Activated naive CD8-positive, alpha-beta T cell treated with anti-CD3 and anti-CD28 coated beads for 36 hours (primary cell): Measurements from ENCODE around the gene SDK1. TPM values are rescaled to one million over a fixed set of nuclear protein-coding genes. Genes with fewer than 3 reads are reported as not detected.

ENCODE experiments used
- DNase-seq: peaks from one replicate; pipeline ENCODE4 v3.0.0; 2021
- H3K27ac Mint-ChIP-seq: one replicate; pipeline ENCODE4 v1.8.0; 2022; ENCODE audit warnings: mild to moderate bottlenecking, moderate library complexity, mixed read lengths
- H3K27me3 Mint-ChIP-seq: one replicate; pipeline ENCODE4 v1.8.0; 2022; ENCODE audit warnings: mild to moderate bottlenecking, mixed read lengths
- H3K36me3 Mint-ChIP-seq: one replicate; pipeline ENCODE4 v1.8.0; 2021; ENCODE audit warnings: mild to moderate bottlenecking, mixed read lengths
- H3K4me1 Mint-ChIP-seq: one replicate; pipeline ENCODE4 v1.8.0; 2021; ENCODE audit warnings: mixed read lengths
- H3K4me3 Mint-ChIP-seq: one replicate; pipeline ENCODE4 v1.8.0; 2022; ENCODE audit warnings: mild to moderate bottlenecking, moderate library complexity, mixed read lengths
- H3K9me3 Mint-ChIP-seq: one replicate; pipeline ENCODE4 v1.8.0; 2022; ENCODE audit warnings: mixed read lengths
- total RNA-seq, 2 experiments: library from RNA; stranded (reverse); gene quantifications; one replicate each; pipeline ENCODE4 v1.2.3, GENCODE V29; 2021

SDK1 gene
- total RNA-seq, 2 experiments from 2014 or later: 0.49 to 0.54 TPM

GRCh38 chr7:4139656-4140625, 838.9 kb downstream of the SDK1 start:
- no peak overlapping the region for H3K27ac Mint-ChIP-seq
- peaks cover 11% of the 10 kb centered on the region for H3K27me3 Mint-ChIP-seq
- DNase-seq: no peak
- H3K36me3 Mint-ChIP-seq: no peaks in the 10 kb centered on the region
- H3K4me1 Mint-ChIP-seq: peaks cover 5% of the 10 kb centered on the region
- no peaks in the 10 kb centered on the region for H3K9me3 Mint-ChIP-seq
- H3K4me3 Mint-ChIP-seq: no peak overlapping the region

GRCh38 chr7:4140933-4141332, 839.9 kb downstream of the SDK1 start:
- no peaks in the 10 kb centered on the region for H3K36me3 Mint-ChIP-seq
- H3K4me3 Mint-ChIP-seq: no peak overlapping the region
- DNase-seq: no peak
- H3K27me3 Mint-ChIP-seq: peaks cover 17% of the 10 kb centered on the region
- H3K4me1 Mint-ChIP-seq: peaks cover 6% of the 10 kb centered on the region
- no peak overlapping the region for H3K27ac Mint-ChIP-seq
- no peaks in the 10 kb centered on the region for H3K9me3 Mint-ChIP-seq

GRCh38 chr7:4143006-4143405, 842.0 kb downstream of the SDK1 start:
- Mint-ChIP-seq H3K9me3 (no peaks in the 10 kb centered on the region), H3K4me3 (no peak overlapping the region)

GRCh38 chr7:4143511-4144171, 842.6 kb downstream of the SDK1 start:
- Mint-ChIP-seq H3K27ac (no peak overlapping the region), H3K4me1 (peaks cover 6% of the 10 kb centered on the region), H3K27me3 (peaks cover 14% of the 10 kb centered on the region), H3K9me3 (no peaks in the 10 kb centered on the region), H3K4me3 (no peak overlapping the region), H3K36me3 (no peaks in the 10 kb centered on the region)
- no peak for DNase-seq

More at GRCh38 chr7:4143006-4143405, 842.0 kb downstream of the SDK1 start:
- Mint-ChIP-seq H3K27me3 (peaks cover 14% of the 10 kb centered on the region), H3K4me1 (peaks cover 6% of the 10 kb centered on the region), H3K36me3 (no peaks in the 10 kb centered on the region), H3K27ac (no peak overlapping the region)
- no peak for DNase-seq

- H3K4me1 Mint-ChIP-seq: peaks cover 6% of the 10 kb centered on the region
- H3K36me3 Mint-ChIP-seq: no peaks in the 10 kb centered on the region
- no peak overlapping the region for H3K27ac Mint-ChIP-seq
- peaks cover 14% of the 10 kb centered on the region for H3K27me3 Mint-ChIP-seq
- H3K9me3 Mint-ChIP-seq: no peaks in the 10 kb centered on the region
- DNase-seq: no peak
- peak overlapping the region; percentile 46 for H3K4me3 Mint-ChIP-seq
Observed at GRCh38 chr7:4144172-4144701, 843.2 kb downstream of the SDK1 start.

- no peak overlapping the region for H3K27ac Mint-ChIP-seq
- H3K4me3 Mint-ChIP-seq: peak overlapping the region; percentile 46
Observed at GRCh38 chr7:4144811-4145510, 843.9 kb downstream of the SDK1 start.

GRCh38 chr7:4145576-4145975, 844.5 kb downstream of the SDK1 start:
- no peak overlapping the region for H3K4me3 Mint-ChIP-seq
- H3K4me1 Mint-ChIP-seq: peaks cover 6% of the 10 kb centered on the region
- peaks cover 14% of the 10 kb centered on the region for H3K27me3 Mint-ChIP-seq
- no peaks in the 10 kb centered on the region for H3K36me3 Mint-ChIP-seq
- DNase-seq: no peak
- H3K27ac Mint-ChIP-seq: no peak overlapping the region
- no peaks in the 10 kb centered on the region for H3K9me3 Mint-ChIP-seq

More at GRCh38 chr7:4144811-4145510, 843.9 kb downstream of the SDK1 start:
- H3K4me1 Mint-ChIP-seq: peaks cover 6% of the 10 kb centered on the region
- H3K27me3 Mint-ChIP-seq: peaks cover 14% of the 10 kb centered on the region
- no peaks in the 10 kb centered on the region for H3K9me3 Mint-ChIP-seq
- H3K36me3 Mint-ChIP-seq: no peaks in the 10 kb centered on the region
- peak; percentile 6 for DNase-seq

- H3K27ac Mint-ChIP-seq: no peak overlapping the region
- H3K36me3 Mint-ChIP-seq: no peaks in the 10 kb centered on the region
- no peak overlapping the region for H3K4me3 Mint-ChIP-seq
- DNase-seq: no peak
- peaks cover 14% of the 10 kb centered on the region for H3K27me3 Mint-ChIP-seq
- H3K9me3 Mint-ChIP-seq: no peaks in the 10 kb centered on the region
- peaks cover 6% of the 10 kb centered on the region for H3K4me1 Mint-ChIP-seq
Observed at GRCh38 chr7:4147926-4148620, 847.0 kb downstream of the SDK1 start.

- H3K27me3 Mint-ChIP-seq: peaks cover 13% of the 10 kb centered on the region
- H3K27ac Mint-ChIP-seq: no peak overlapping the region
- H3K4me1 Mint-ChIP-seq: peaks cover 6% of the 10 kb centered on the region
- H3K9me3 Mint-ChIP-seq: no peaks in the 10 kb centered on the region
- no peaks in the 10 kb centered on the region for H3K36me3 Mint-ChIP-seq
- no peak for DNase-seq
- H3K4me3 Mint-ChIP-seq: no peak overlapping the region
Observed at GRCh38 chr7:4149236-4149635, 848.2 kb downstream of the SDK1 start.

- Mint-ChIP-seq H3K4me1 (peaks cover 3% of the 10 kb centered on the region), H3K36me3 (no peaks in the 10 kb centered on the region), H3K9me3 (no peaks in the 10 kb centered on the region), H3K27me3 (peaks cover 9% of the 10 kb centered on the region), H3K4me3 (no peak overlapping the region), H3K27ac (no peak overlapping the region)
- no peak for DNase-seq
Observed at GRCh38 chr7:4149645-4150044, 848.6 kb downstream of the SDK1 start.

GRCh38 chr7:4150731-4151130, 849.7 kb downstream of the SDK1 start:
- no peaks in the 10 kb centered on the region for H3K9me3 Mint-ChIP-seq
- H3K27ac Mint-ChIP-seq: no peak overlapping the region
- H3K36me3 Mint-ChIP-seq: no peaks in the 10 kb centered on the region
- no peaks in the 10 kb centered on the region for H3K27me3 Mint-ChIP-seq
- no peaks in the 10 kb centered on the region for H3K4me1 Mint-ChIP-seq
- no peak overlapping the region for H3K4me3 Mint-ChIP-seq
- no peak for DNase-seq

- Mint-ChIP-seq H3K9me3 (no peaks in the 10 kb centered on the region), H3K4me1 (no peaks in the 10 kb centered on the region), H3K36me3 (no peaks in the 10 kb centered on the region), H3K27ac (no peak overlapping the region), H3K4me3 (no peak overlapping the region), H3K27me3 (no peaks in the 10 kb centered on the region)
- no peak for DNase-seq
Observed at GRCh38 chr7:4151524-4151923, 850.5 kb downstream of the SDK1 start.

- H3K27ac Mint-ChIP-seq: no peak overlapping the region
- no peaks in the 10 kb centered on the region for H3K9me3 Mint-ChIP-seq
- no peak for DNase-seq
- H3K4me1 Mint-ChIP-seq: no peaks in the 10 kb centered on the region
- no peak overlapping the region for H3K4me3 Mint-ChIP-seq
- H3K27me3 Mint-ChIP-seq: no peaks in the 10 kb centered on the region
- no peaks in the 10 kb centered on the region for H3K36me3 Mint-ChIP-seq
Observed at GRCh38 chr7:4151926-4152549, 851.0 kb downstream of the SDK1 start.

- no peaks in the 10 kb centered on the region for H3K9me3 Mint-ChIP-seq
- H3K4me1 Mint-ChIP-seq: no peaks in the 10 kb centered on the region
Observed at GRCh38 chr7:4154882-4155535, 854.0 kb downstream of the SDK1 start.

More at GRCh38 chr7:4154882-4155535, 854.0 kb downstream of the SDK1 start:
- no peak overlapping the region for H3K4me3 Mint-ChIP-seq
- H3K27me3 Mint-ChIP-seq: no peaks in the 10 kb centered on the region
- no peaks in the 10 kb centered on the region for H3K36me3 Mint-ChIP-seq
- no peak overlapping the region for H3K27ac Mint-ChIP-seq
- DNase-seq: no peak
